Small intestine (tissue), 7 donors: Measurements from ENCODE around the gene METAP2. TPM values are rescaled to one million over a fixed set of nuclear protein-coding genes. Genes with fewer than 3 reads are reported as not detected.
"Not testable (repeated sequence)": the region's sequence is repeated elsewhere in the genome, so short reads cannot be mapped to it uniquely, and the experiment has no call there.

Source experiments
- DNase-seq, 2 donors: peaks; one replicate each; pipeline versions ENCODE4 v3.0.0 to v3.0.0-alpha.2; 2013
- FAIRE-seq: peaks from 2 replicates; lab custom pipeline; 2012; peaks lifted over from hg19 to GRCh38; lab: Jason Lieb, UNC
- H3K27ac ChIP-seq, 3 donors: one replicate each; pipeline ENCODE4 v1.5.1; 2013; ENCODE audit warnings: low read length in 2 of 3, mild to moderate bottlenecking in 2 of 3, control low read depth in 1 of 3, inconsistent platforms in 1 of 3, low read depth in 1 of 3, moderate library complexity in 1 of 3
- H3K27me3 ChIP-seq, 3 donors: one replicate each; pipeline ENCODE4 v1.6.1; 2013; ENCODE audit warnings: low read length in 3 of 3, inconsistent platforms in 1 of 3; ENCODE audit not compliant: control insufficient read depth in 3 of 3, insufficient read depth in 3 of 3
- H3K36me3 ChIP-seq, 3 donors: one replicate each; pipeline ENCODE4 v1.6.1; 2013; ENCODE audit warnings: low read length in 3 of 3, inconsistent platforms in 1 of 3, low read depth in 1 of 3, mild to moderate bottlenecking in 1 of 3, moderate library complexity in 1 of 3; ENCODE audit not compliant: control insufficient read depth in 3 of 3, insufficient read depth in 2 of 3
- H3K4me1 ChIP-seq, 3 donors: one replicate each; pipeline ENCODE4 v1.6.1; 2013; ENCODE audit warnings: low read length in 2 of 3, inconsistent platforms in 1 of 3, low read depth in 1 of 3, mild to moderate bottlenecking in 1 of 3, moderate library complexity in 1 of 3; ENCODE audit not compliant: control insufficient read depth in 3 of 3, insufficient read depth in 2 of 3
- H3K4me3 ChIP-seq, 3 donors: one replicate each; pipeline ENCODE4 v1.5.1; 2013; ENCODE audit warnings: low read length in 3 of 3, control low read depth in 1 of 3, inconsistent platforms in 1 of 3, low read depth in 1 of 3, mild to moderate bottlenecking in 1 of 3, moderate library complexity in 1 of 3
- H3K9me3 ChIP-seq, 2 donors: one replicate each; pipeline ENCODE4 v1.6.1; 2013; ENCODE audit warnings: low read depth in 1 of 2, low read length in 1 of 2; ENCODE audit not compliant: control insufficient read depth in 2 of 2, insufficient read depth in 1 of 2
- WGBS, 3 donors: extraction: QIAGEN DNeasy Blood & Tissue Kit; methylation state at CpG; one replicate each; pipeline ENCODE4 v1.1.7; 2013; 5-methylcytosine and 5-hydroxymethylcytosine counted together
- polyA plus RNA-seq, 4 donors: library from polyadenylated mRNA; stranded (reverse) in 3 of 4; unstranded in 1 of 4; fragments of 200-250 nt in 3 of 4; fragments of 120-200 nt in 1 of 4; gene quantifications; one replicate each; pipeline versions ENCODE4 v1.2.1 to v1.2.3, GENCODE V29; 2013
- donor health status: healthy with polysubstance abuse.
- donor health status: control.
- donor health status: control.
- donor health status: Bipolar disorder and iron deficiency.
- donor health status: healthy.

Gene METAP2
- polyA plus RNA-seq, 4 donors: 45.0 to 88.0 (median 55.7) TPM

DNA sequence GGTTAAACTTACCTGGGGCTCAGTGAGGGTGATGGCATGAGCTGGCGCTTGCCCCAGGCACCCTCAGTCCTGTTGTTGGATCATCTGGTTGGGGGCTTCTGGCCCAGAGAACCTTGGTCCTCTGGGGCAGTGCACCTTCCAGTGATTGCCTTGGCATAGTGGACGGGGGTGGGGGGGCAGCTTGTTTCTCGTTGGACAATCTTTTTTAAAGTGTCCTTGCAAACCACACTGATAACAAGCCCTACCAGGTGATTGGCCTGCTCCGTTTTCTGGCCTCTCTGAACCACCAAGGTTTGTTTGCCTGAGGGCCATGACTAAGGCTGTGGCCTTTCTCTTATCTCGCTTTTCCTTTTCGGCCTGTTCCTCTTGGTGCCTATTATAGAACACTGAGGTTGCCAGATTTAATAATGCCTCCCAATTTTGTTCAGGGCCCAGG lies 19.2 kb upstream of the METAP2 start:
- not testable (repeated sequence) for H3K27ac ChIP-seq, DNase-seq, FAIRE-seq, H3K4me3 ChIP-seq, H3K36me3 ChIP-seq, H3K4me1 ChIP-seq, H3K27me3 ChIP-seq
- peaks cover 2 to 37% of the 10 kb centered on the region in 2 donors for H3K9me3 ChIP-seq
- 71 to 84% (median 77%) methylated on average over 6 of the region's 6 CpGs for WGBS, 3 donors

DNA sequence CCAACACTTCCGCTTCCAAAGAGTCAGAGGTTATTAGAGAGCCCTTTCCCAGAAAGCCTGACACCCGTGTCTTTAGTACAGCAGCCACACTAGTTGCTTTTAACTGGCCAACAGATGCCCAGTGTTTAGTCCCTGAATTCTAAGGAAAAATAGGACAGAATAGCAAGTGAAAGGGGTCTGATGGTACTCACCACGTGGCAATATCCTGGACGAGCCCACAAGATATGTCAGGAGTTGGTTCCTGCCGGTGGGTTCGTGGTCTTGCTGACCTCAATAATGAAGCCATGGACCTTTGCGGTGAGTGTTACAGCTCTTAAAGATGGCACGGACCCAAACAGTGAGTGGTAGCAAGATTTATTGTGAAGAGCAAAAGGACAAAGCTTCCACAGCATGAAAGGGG lies 16.3 kb upstream of the METAP2 start:
- not testable (repeated sequence) for DNase-seq, FAIRE-seq, H3K4me3 ChIP-seq, H3K4me1 ChIP-seq, H3K27me3 ChIP-seq, H3K27ac ChIP-seq, H3K36me3 ChIP-seq
- WGBS, 3 donors: 80 to 85% (median 85%) methylated on average over 8 of the region's 8 CpGs
- H3K9me3 ChIP-seq: peaks cover 2 to 37% of the 10 kb centered on the region in 2 donors

DNA sequence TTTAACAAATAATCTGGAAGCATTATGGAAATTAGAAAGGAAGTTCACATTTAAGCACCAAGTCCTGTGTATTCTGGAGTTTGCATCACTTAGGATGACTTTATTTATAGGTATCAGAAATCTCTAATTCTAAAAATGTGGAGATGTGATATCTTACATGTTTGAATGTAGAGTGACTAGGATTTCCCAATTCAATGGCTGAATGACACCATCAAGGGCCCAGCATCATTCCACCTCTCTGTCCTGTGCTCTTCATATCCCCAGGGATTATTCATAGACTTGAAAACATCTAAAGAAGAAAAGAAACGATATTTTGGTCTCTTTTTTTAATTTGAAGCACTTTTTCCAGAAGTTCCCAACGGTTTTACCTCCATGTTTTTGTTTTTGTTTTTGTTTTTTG lies 15.2 kb upstream of the METAP2 start:
- Histone ChIP-seq H3K27me3 (no peaks in the 10 kb centered on the region), H3K27ac (no peak overlapping the region), H3K36me3 (no peaks in the 10 kb centered on the region), H3K4me1 (no peaks in the 10 kb centered on the region), H3K4me3 (no peak overlapping the region), H3K9me3 (peaks cover 2 to 37% of the 10 kb centered on the region in 2 donors)
- no peak for DNase-seq
- FAIRE-seq: no peak
- 25 to 62% (median 41%) methylated on average over 2 of the region's 2 CpGs for WGBS, 3 donors

DNA sequence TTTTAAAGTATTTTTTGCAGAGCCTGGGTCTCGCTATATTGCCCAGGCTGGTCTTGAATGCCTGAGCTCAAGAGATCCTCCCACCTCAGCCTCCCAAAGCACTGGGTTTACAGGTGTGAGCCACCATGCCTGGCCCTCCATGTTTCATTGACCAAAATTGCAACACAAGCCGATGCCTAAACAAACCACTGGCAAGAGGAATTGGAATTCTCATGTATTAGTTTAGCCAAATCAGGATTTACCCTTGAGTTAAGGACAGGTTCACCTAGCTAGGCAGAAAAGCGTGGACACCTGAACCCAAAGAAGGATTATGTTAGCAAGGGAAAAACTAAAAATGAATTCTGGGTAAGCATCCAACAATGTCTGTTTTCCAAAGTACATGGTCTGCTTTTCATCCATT lies 14.6 kb upstream of the METAP2 start:
- WGBS, 3 donors: 91 to 94% (median 94%) methylated on average over 3 of the region's 3 CpGs
- Histone ChIP-seq H3K4me3 (no peak overlapping the region), H3K4me1 (no peaks in the 10 kb centered on the region), H3K36me3 (no peaks in the 10 kb centered on the region), H3K27me3 (no peaks in the 10 kb centered on the region), H3K27ac (no peak overlapping the region), H3K9me3 (peaks cover 2 to 37% of the 10 kb centered on the region in 2 donors)
- DNase-seq (no peak), FAIRE-seq (no peak)

DNA sequence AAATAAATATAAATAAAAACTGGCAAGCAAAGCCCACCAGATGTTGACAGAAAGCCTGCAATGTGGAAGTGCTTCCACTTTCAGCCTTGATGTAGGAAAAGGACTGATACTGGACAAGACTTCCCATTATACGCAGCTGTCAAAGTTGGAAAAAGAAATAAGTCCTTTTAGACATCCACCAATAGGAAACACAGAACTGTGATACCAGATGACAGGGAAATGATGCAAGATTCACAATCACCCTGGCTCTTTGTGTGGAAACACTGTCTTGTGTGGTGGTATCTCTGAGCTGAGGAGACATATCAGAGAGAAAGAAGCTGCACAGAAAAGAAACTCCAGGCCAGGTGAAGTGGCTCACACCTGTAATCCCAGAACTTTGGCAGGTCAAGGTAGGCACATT lies 13.8 kb upstream of the METAP2 start:
- Histone ChIP-seq H3K36me3 (no peaks in the 10 kb centered on the region), H3K27ac (no peak overlapping the region), H3K4me1 (no peaks in the 10 kb centered on the region), H3K4me3 (no peak overlapping the region), H3K27me3 (no peaks in the 10 kb centered on the region), H3K9me3 (peaks cover 2 to 37% of the 10 kb centered on the region in 2 donors)
- WGBS, 3 donors: 91 to 100% (median 95%) methylated on average over 1 of the region's 1 CpG
- DNase-seq (no peak), FAIRE-seq (no peak)

DNA sequence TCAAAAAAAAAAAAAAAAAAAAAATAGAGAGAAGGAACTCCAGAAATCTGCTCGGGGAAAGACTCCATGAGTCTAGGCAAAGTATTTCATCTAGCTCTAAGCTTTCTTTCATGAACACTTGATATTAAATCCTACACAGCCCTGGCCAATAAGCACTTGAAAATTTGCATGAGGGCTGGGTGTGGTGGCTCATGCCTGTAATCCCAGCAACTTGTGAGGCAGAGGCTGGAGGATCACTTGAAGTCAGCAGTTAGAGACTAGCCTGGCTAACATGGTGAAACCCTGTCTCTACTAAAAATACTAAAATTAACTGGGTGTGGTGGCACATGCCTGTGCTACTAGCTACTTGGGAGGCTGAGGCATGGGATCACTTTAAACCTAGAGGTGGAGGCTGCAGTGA lies 13.1 kb upstream of the METAP2 start:
- 82 to 94% (median 89%) methylated on average over 1 of the region's 1 CpG for WGBS, 3 donors
- Histone ChIP-seq H3K36me3 (no peaks in the 10 kb centered on the region), H3K4me1 (no peaks in the 10 kb centered on the region), H3K4me3 (no peak overlapping the region), H3K27me3 (no peaks in the 10 kb centered on the region), H3K27ac (no peak overlapping the region), H3K9me3 (peaks cover 2 to 34% of the 10 kb centered on the region in 2 donors)
- FAIRE-seq (no peak), DNase-seq (no peak)

DNA sequence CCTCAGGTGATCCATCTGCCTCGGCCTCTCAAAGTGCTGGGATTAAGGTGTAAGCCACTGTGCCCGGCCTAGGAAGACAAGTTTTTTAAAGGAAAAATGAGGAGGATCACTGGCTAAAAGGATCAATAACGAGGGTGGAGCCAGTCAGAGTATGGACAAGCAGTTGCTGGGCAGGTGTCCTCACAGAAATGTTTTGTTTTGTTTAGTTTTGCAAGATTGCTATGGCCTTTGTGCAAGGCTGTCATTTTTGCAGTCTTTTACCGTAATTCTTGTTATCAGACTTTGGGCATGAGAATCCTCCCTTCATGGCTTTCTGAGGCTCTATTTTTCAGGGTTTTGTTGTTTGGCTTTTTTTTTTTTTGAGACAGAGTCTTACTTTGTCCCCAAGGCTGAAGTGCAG lies 11.9 kb upstream of the METAP2 start:
- Histone ChIP-seq H3K36me3 (no peaks in the 10 kb centered on the region), H3K4me3 (no peak overlapping the region), H3K27ac (no peak overlapping the region), H3K4me1 (no peaks in the 10 kb centered on the region), H3K27me3 (no peaks in the 10 kb centered on the region), H3K9me3 (peaks cover 2 to 22% of the 10 kb centered on the region in 2 donors)
- DNase-seq (no peak), FAIRE-seq (no peak)
- WGBS, 3 donors: 74 to 81% (median 80%) methylated on average over 4 of the region's 4 CpGs

DNA sequence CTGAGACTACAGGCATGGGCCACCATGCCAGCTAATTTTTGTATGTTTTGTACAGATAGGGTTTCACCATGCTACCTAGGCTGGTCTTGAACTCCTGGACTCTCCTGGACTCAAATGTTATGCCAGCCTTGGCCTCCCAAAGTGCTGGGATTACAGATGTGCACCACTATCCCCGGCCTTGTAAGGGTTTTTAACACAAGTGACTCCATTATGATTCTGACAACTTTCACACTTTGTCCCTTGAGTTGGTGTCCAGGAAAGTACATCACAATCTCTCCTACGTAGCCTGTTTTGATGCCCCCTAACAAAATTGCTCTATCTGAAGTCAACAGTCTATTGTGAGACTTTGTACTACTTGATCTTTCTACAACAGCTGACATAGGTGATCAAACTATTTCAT lies 11.4 kb upstream of the METAP2 start:
- H3K27ac ChIP-seq: no peak overlapping the region

DNA sequence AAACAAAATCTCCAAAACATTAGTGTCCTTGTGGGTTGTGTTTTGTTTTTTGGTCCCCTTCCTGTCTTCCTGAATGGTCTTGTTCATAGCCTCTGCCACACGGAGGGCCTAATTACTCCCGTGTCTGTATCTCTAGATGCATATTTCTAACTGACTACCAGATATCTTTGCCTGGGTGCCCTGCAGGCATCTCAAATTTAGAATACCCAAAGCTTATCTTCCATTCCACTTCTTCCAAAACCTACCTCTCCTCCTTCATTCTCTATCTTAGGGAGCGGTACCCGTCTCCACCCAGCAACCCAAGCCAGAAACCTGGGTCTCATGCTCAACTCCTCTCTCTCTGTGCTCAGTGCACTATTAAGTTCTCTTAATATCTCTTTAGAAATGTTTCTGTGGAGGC lies 10.9 kb upstream of the METAP2 start:
- Histone ChIP-seq H3K27ac (no peak overlapping the region), H3K4me3 (no peak overlapping the region), H3K36me3 (no peaks in the 10 kb centered on the region), H3K27me3 (no peaks in the 10 kb centered on the region), H3K4me1 (no peaks in the 10 kb centered on the region), H3K9me3 (peaks cover 0 to 13% of the 10 kb centered on the region in 2 donors)
- 77 to 83% (median 80%) methylated on average over 4 of the region's 4 CpGs for WGBS, 3 donors
- FAIRE-seq (no peak), DNase-seq (no peak)

More for the DNA sequence above, 11.4 kb upstream of the METAP2 start:
- no peaks in the 10 kb centered on the region for H3K36me3 ChIP-seq
- FAIRE-seq (no peak), DNase-seq (no peak)
- peaks cover 1 to 18% of the 10 kb centered on the region in 2 donors for H3K9me3 ChIP-seq
- no peaks in the 10 kb centered on the region for H3K4me1 ChIP-seq
- WGBS, 3 donors: 86 to 98% (median 86%) methylated on average over 2 of the region's 2 CpGs
- no peak overlapping the region for H3K4me3 ChIP-seq
- H3K27me3 ChIP-seq: no peaks in the 10 kb centered on the region
